Measurements from ENCODE around the gene PYGB.

PYGB gene

GRCh38 chr20:25216199-25216945 lies 31.5 kb upstream of the PYGB start:
- DNase-seq, result no peak

DNA sequence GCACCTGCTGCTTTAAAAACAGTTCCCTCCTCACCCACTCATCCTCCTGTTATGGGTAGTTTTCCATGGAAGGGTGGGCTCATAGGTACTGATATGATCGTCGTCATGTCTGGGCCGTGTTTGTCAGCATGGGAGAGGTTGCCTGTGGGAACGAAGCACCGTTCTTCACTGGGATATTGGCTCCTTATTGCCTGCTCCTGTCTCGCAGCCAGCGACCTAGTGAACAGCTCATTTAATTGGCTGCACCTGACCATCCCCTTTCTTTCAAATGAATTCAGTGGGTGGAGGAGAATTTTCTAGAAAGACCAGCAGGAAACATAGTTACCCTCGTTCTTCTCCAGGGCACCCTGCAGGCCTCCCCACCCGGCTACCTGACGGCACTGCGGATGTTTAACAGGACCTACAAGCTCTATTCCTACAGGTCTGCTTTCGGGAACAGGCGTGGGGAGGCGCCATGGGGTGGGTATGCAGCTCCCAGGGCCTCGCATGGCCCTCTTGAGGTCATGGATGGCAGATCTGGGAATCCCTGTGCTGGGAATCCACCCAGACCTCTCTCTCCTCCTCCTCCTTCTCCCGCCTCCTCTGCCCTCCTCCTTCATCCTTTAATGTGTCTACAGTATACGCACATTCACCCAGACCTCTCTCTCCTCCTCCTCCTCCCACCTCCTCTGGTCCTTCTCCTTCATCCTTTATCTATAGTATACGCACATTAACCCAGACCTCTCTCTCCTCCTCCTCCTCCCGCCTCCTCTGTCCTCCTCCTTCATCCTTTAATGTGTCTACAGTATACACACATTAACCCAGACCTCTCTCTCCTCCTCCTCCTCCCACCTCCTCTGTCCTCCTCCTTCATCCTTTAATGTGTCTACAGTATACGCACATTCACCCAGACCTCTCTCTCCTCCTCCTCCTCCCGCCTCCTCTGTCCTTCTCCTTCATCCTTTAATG lies 30.4 kb upstream of the PYGB start:
- no peak for DNase-seq

GRCh38 chr20:25218109-25218486 lies 29.8 kb upstream of the PYGB start:
- DNase-seq, result no peak

DNA sequence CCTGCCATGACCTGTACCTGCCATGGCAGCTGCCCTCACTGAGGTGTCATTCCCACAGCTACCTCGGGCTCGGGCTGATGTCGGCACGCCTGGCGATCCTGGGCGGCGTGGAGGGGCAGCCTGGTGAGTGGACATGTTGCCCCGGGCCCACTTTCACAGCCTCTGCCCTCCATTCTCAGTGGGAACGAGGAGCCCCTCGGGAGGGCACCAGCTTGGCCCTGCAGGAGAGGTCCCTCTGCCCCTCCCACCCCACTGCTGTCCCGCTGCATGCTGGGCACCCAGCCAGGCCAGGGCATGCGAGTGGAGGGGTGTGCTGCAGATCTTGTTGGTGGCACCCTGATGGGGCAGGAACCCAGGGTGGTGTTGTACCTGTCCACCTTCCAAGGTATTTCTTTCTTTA lies 29.4 kb upstream of the PYGB start:
- DNase-seq, result no peak

DNA sequence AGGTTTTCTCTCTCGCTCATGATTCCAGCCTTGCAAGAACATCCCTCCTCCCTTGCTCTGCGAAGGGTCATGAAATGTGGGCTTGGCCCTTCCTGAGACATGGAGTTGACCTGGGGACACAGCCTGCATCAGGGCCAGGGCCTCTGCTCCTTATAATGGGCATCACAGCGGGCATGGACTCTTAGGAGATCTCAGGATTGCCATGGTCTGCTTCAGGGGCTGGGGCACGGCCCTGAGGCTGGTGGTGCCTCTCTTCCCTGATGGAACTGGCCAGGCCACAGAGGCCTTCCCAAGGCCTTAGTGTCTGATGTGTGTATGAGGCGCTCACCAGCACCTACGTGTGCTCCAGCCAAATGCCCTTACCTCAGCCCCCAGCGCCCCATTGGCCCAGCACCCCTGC lies 28.5 kb upstream of the PYGB start:
- DNase-seq, result no peak

DNA sequence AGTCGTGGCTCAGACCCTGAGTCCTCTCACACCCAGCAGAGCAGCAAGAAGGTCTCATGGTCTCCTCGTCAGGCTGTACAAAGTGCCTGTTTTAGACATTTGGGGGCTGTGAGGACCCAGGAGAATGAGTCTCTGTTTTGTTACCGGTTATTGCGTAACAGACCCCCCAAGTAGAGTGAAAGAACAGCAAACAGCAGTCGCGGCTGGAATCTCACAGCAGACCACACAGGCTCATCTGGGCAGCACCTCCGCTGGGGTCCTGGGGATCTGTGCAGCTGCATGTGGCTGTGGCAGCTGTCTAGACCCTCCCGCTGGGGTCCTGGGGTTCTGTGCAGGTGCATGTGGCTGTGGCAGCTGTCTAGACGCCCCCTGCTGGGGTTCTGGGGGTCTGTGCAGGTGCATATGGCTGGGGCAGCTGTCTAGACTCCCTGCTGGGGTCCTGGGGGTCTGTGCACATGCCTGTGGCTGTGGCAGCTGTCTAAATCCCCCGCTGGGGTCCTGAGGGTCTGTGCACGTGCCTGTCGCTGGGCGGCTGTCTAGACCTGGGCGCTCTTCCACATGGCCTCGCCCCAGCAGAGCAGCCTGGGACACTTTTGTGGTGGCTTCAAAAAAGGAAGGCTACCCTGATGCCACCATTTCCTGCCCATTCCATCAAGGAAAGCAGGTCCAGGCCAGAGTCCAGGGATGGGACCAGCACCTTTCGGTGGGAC lies 27.7 kb upstream of the PYGB start:
- DNase-seq, result no peak

- DNase-seq, result no peak
These were observed 26.9 kb upstream of the PYGB start for GRCh38 chr20:25220810-25221591.

DNA sequence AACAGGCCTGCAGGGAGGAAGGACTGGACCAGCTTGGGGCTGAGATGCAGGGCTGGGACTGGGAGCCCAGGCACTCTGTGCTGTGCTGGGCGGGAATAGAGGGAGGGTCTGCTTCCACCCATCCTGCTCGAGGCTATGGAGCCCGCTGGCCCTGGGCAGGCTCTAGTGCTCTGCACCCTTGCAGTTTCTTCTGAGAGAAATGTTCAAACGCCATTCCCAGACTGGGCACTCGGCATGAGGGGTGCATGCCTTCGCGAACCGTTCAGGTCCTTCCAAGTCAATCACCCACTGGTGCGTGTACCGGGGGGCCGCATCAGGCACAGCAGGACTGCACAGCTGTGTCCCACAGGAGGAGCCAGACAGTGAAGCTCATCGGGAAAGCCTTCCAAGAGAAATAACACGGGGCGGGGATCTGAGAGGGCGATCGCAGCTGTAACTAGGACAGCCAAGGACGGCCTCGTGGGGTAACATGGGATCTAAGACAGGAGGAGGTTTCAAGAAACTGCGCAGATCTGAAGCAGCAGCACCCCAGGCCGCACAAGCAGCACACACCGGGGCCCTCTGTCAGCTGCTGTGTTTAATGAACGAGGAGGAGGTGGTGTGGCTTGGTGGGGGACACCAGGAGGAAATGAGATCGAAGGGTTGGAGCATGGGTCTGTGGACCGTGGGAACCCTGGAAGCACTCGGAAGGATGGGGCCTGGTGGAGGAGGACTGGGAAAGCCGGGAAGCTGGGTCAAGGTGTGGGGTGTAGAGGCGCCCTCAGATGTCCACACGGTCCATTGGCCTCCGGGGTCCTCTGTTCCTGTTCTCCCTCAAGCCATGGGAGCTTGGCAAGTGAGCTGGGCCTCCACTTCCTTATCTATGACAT lies 26.1 kb upstream of the PYGB start:
- no peak for DNase-seq

- DNase-seq, result no peak
These were observed 25.3 kb upstream of the PYGB start for GRCh38 chr20:25222461-25223178.

GRCh38 chr20:25223179-25223661 lies 24.7 kb upstream of the PYGB start:
- no peak for DNase-seq

DNA sequence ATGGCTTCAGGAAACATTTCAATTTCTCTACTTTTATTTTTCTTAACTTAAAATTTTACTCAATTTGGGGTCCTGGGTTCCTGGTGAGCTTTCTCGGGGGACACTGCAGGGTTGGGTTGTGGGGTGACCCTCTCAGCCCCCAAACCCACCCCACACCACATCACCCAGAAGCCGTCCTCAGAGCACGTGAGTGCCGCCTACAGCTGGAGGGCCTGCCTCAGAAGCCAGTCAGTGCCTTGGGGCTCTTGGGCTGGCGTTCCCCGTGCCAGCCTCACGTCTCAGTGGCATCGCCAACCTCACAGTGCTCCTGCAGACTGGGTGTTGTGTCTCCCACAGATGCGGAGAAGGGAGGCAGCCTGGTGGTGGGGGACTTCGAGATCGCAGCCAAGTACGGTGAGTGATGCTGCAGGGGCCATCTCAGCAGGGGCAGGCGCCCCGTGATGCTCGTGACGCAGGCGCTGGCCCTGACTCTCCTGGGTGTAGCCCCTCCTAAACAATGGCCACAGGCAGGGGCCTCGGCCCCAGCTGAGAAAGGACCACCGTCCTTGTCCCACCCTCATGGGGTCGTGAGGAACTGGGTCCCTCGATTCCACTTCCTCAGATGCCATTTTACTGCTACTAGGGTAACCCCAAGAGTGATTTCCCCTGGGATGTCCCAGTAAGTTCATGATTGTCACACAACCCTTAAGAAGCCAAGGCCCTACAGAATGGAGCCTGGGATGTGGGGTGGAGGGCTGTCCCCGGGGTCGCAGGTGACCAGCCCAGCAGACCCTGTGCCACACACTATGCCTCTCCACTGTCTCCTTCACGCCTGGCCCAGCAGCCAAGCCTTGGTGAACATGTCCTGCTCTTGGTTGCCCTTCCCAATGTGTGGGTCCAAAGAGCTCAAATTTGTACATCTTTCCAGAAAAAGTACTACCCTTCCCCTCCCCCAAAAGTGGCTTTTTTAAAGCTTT lies 23.8 kb upstream of the PYGB start:
- DNase-seq, result no peak

DNA sequence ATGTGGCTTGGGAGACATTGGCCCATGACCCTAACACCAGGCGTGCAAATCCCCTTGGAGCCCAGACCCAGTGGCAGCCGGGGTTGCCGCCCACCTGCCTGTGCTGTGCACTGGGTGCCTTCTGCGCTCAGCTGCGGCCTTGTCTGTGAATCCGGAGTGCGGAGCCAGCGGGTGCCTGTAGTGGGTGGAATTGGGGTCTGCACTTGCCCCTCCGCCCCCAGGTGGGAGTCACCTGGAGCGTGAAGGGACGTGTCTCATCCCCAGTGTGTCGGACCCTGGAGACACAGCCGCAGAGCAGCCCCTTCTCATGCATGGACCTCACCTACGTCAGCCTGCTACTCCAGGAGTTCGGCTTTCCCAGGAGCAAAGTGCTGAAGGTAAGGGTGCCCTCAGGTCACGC lies 22.9 kb upstream of the PYGB start:
- no peak for DNase-seq

DNA sequence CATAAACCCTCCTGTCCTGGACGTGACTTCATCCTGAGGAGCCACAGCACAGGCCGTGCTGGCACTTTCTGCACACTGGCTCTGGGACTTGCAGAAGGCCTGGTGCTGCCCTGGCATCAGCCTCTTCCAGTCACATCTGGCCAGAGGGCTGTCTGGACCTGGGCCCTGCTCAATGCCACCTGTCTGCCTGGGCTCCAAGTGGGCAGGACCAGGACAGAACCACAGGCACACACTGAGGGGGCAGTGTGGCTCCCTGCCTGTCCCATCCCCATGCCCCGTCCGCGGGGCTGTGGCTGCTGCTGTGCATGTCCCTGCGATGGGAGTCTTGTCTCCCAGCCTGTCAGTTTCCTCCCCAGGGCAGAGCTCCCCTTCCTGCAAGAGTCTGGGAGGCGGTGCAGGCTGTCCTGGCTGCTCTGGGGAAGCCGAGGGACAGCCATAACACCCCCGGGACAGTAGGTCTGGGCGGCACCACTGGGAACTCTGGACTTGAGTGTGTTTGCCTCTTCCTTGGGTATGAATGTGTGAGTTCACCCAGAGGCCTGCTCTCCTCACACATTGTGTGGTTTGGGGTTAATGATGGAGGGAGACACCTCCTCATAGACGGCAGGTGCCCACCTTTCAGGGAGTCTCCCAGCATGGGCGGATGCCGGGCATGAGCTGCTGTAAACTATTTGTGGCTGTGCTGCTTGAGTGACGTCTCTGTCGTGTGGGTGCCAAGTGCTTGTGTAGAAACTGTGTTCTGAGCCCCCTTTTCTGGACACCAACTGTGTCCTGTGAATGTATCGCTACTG lies 22.0 kb upstream of the PYGB start:
- no peak for DNase-seq

DNA sequence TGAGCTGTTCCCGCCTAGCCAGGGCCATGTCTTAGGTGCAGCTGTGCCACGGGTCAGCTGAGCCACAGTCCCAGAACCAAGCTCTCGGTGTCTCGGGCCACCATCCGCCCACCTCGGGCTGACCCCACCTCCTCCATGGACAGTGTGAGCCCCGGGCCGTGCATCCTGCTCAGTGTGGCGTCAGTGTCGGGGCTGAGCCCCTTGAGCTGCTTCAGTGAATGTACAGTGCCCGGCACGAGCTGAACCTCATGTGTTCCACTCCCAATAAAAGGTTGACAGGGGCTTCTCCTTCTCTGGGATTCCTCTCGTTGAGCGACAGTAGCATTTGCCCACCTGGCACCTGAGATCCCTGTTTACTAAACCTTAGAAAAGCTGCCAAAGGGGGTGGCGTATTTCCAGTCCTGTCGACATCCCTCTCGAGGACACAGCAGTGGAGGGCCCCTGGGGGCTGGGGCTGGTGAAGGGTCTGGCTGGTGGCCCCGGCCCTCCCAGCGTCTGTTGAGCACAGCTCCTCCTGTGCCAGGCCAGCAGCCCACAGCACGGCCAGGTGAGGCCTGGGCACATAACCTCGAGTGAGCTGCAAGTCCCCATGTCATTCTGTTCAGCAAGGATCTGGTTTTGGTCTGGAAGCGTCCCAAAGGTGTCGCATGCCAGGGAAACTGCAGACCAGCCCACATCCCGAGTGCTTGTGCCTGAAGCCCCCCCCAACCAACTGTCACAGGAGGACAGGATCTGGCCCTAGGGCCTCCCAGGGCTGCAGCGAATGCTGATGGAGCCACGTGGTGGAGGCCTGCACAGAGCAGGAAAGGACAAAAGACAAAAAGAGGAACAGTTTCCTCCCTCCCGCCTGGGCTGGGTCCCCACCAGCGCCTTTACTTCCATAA lies 21.2 kb upstream of the PYGB start:
- no peak for DNase-seq

- DNase-seq, result peak in 1 of 2 experiments; percentile 43
These were observed 20.5 kb upstream of the PYGB start for GRCh38 chr20:25227317-25227831.

- no peak for DNase-seq
These were observed 18.3 kb upstream of the PYGB start for GRCh38 chr20:25229486-25230165.

Measured in NCI-H446 (cell line).